H1 (cell line): ENCODE data around the gene PRDX3. TPM values are rescaled to one million over a fixed set of nuclear protein-coding genes. Genes with fewer than 3 reads are reported as not detected.

Source experiments
- CTCF ChIA-PET: fragments of 300-600 bp; sonication (Branson Sonifier 250); formaldehyde crosslinking; loops from one replicate; lab custom pipeline; 2021; ENCODE audit not compliant: partially characterized antibody; lab: Charles Lee
- POLR2A ChIA-PET: fragments of 300-600 bp; sonication (Branson Sonifier 250); formaldehyde crosslinking; loops from one replicate; lab custom pipeline; 2021; ENCODE audit warnings: inconsistent platforms; ENCODE audit not compliant: partially characterized antibody; lab: Charles Lee
- DNase-seq, 2 experiments: peaks; one replicate each; pipeline versions ENCODE4 v3.0.0 to v3.0.0-alpha.2; 2010 to 2022; ENCODE audit warnings: low spot score in 2 of 2, low read depth in 1 of 2, mixed read lengths in 1 of 2
- FAIRE-seq: peaks from 2 replicates; lab custom pipeline; 2011; peaks lifted over from hg19 to GRCh38; lab: Jason Lieb, UNC
- H2AFZ ChIP-seq: 2 replicates; pipeline ENCODE4 v1.8.1; 2012; ENCODE audit warnings: low read length, inconsistent platforms
- H2AK5ac ChIP-seq: 2 replicates; pipeline ENCODE4 v1.6.1; 2013; ENCODE audit warnings: low read depth, low read length
- H2BK120ac ChIP-seq: replicated peaks from 2 replicates; pipeline ENCODE3; 2013; ENCODE audit warnings: low read depth, low read length, inconsistent platforms
- H2BK12ac ChIP-seq: 2 replicates; pipeline ENCODE4 v1.6.1; 2013; ENCODE audit warnings: low read depth, low read length
- H2BK15ac ChIP-seq: 2 replicates; pipeline ENCODE4 v1.6.1; 2013; ENCODE audit warnings: low read length
- H2BK20ac ChIP-seq: 2 replicates; pipeline ENCODE4 v1.6.1; 2013; ENCODE audit warnings: low read length
- H2BK5ac ChIP-seq: 2 replicates; pipeline ENCODE4 v1.6.1; 2013; ENCODE audit warnings: low read depth, low read length
- H3K14ac ChIP-seq: 2 replicates; pipeline ENCODE4 v1.6.1; 2013; ENCODE audit warnings: inconsistent platforms; ENCODE audit not compliant: insufficient read length
- H3K18ac ChIP-seq: 2 replicates; pipeline ENCODE4 v1.6.1; 2013; ENCODE audit warnings: low read length; ENCODE audit errors: extremely low read depth
- H3K23ac ChIP-seq: 2 replicates; pipeline ENCODE4 v1.6.1; 2013; ENCODE audit warnings: inconsistent platforms; ENCODE audit not compliant: insufficient read length
- H3K23me2 ChIP-seq: 2 replicates; pipeline ENCODE4 v1.6.1; 2013; ENCODE audit warnings: low read depth, low read length
- H3K27ac ChIP-seq: 2 replicates; pipeline ENCODE4 v1.6.1; 2011; ENCODE audit warnings: low read depth, low read length, inconsistent platforms
- H3K27me3 ChIP-seq, 4 experiments: replicated peaks in 1 of 4; 1 replicate in 1 of 4; 2 replicates in 3 of 4; pipeline versions ENCODE4 v1.6.1 to v1.8.1; 2011 to 2013; ENCODE audit warnings: low read length in 3 of 4, mild to moderate bottlenecking in 3 of 4, inconsistent platforms in 2 of 4, mixed read lengths in 2 of 4, moderate library complexity in 1 of 4; ENCODE audit not compliant: control insufficient read depth in 3 of 4, insufficient read depth in 3 of 4; ENCODE audit errors: extremely low read depth in 1 of 4
- H3K36me3 ChIP-seq, 4 experiments: 2 replicates each; pipeline versions ENCODE4 v1.6.1 to v1.8.1; 2011 to 2013; ENCODE audit warnings: mild to moderate bottlenecking in 4 of 4, low read length in 3 of 4, moderate library complexity in 2 of 4, control low read depth in 1 of 4, inconsistent platforms in 1 of 4; ENCODE audit not compliant: insufficient read depth in 4 of 4, control insufficient read depth in 2 of 4
- H3K4ac ChIP-seq: replicated peaks from 2 replicates; pipeline ENCODE3; 2013; ENCODE audit warnings: low read length, low read depth, mixed read lengths, inconsistent platforms; ENCODE audit not compliant: insufficient read length
- H3K4me1 ChIP-seq, 4 experiments: replicated peaks in 1 of 4; 1 replicate in 1 of 4; 2 replicates in 3 of 4; pipeline versions ENCODE4 v1.6.1 to v1.8.1; 2011 to 2013; ENCODE audit warnings: low read length in 3 of 4, inconsistent platforms in 2 of 4, mixed read lengths in 1 of 4; ENCODE audit not compliant: insufficient read depth in 4 of 4, control insufficient read depth in 3 of 4
- H3K4me2 ChIP-seq, 2 experiments: 2 replicates each; pipeline versions ENCODE4 v1.6.1 to v1.8.1; 2011 to 2013; ENCODE audit warnings: low read depth in 2 of 2, low read length in 2 of 2, control low read depth in 1 of 2, inconsistent platforms in 1 of 2, mild to moderate bottlenecking in 1 of 2; ENCODE audit not compliant: insufficient read depth in 1 of 2
- H3K4me3 ChIP-seq, 4 experiments: fragments of 200-600, 300-600 bp in 1 of 4; sonication (generic), shearing (Covaris generic), sonication (Bioruptor Twin) in 1 of 4; 2 replicates each; pipeline versions ENCODE4 v1.5.1 to v1.8.1; 2011 to 2016; ENCODE audit warnings: low read length in 4 of 4, low read depth in 3 of 4, control low read depth in 2 of 4, inconsistent platforms in 2 of 4, mild to moderate bottlenecking in 2 of 4, mixed read lengths in 1 of 4, moderate library complexity in 1 of 4; ENCODE audit not compliant: insufficient read depth in 2 of 4; ENCODE audit errors: extremely low read depth in 1 of 4
- H3K56ac ChIP-seq: replicated peaks from 2 replicates; pipeline ENCODE3; 2013; ENCODE audit warnings: low read depth, mild to moderate bottlenecking, mixed read lengths, low read length, inconsistent platforms; ENCODE audit not compliant: insufficient read length
- H3K79me1 ChIP-seq: 2 replicates; pipeline ENCODE4 v1.6.1; 2013; ENCODE audit warnings: low read depth, low read length, control low read depth
- H3K79me2 ChIP-seq, 2 experiments: 2 replicates each; pipeline versions ENCODE4 v1.6.1 to v1.8.1; 2012 to 2013; ENCODE audit warnings: low read length in 2 of 2, mild to moderate bottlenecking in 2 of 2, inconsistent platforms in 1 of 2; ENCODE audit not compliant: insufficient read depth in 2 of 2, control insufficient read depth in 1 of 2
- H3K9ac ChIP-seq, 4 experiments: replicated peaks in 1 of 4; 1 replicate in 1 of 4; 2 replicates in 3 of 4; pipeline versions ENCODE4 v1.6.1 to v1.8.1; 2011 to 2013; ENCODE audit warnings: low read depth in 3 of 4, low read length in 3 of 4, control low read depth in 2 of 4, mild to moderate bottlenecking in 2 of 4, moderate library complexity in 2 of 4, inconsistent platforms in 1 of 4; ENCODE audit errors: extremely low read depth in 1 of 4
- H3K9me3 ChIP-seq, 2 experiments: 2 replicates each; pipeline versions ENCODE4 v1.6.1 to v1.8.1; 2012 to 2013; ENCODE audit warnings: mild to moderate bottlenecking in 2 of 2, moderate library complexity in 2 of 2, control low read depth in 1 of 2, inconsistent platforms in 1 of 2, low read depth in 1 of 2, low read length in 1 of 2, mixed read lengths in 1 of 2; ENCODE audit not compliant: insufficient read depth in 2 of 2
- H4K20me1 ChIP-seq, 2 experiments: replicated peaks in 1 of 2; 2 replicates each; pipeline versions ENCODE3 to v1.8.1; 2011 to 2013; ENCODE audit warnings: inconsistent platforms in 2 of 2, low read length in 2 of 2, mild to moderate bottlenecking in 1 of 2; ENCODE audit not compliant: insufficient read depth in 2 of 2, control insufficient read depth in 1 of 2
- H4K5ac ChIP-seq: 2 replicates; pipeline ENCODE4 v1.6.1; 2013; ENCODE audit warnings: low read length, low read depth, mixed read lengths, inconsistent platforms; ENCODE audit not compliant: insufficient read length
- H4K8ac ChIP-seq: 2 replicates; pipeline ENCODE4 v1.8.0; 2013; ENCODE audit warnings: mild to moderate bottlenecking, moderate library complexity, low read length, inconsistent platforms; ENCODE audit not compliant: insufficient read depth; ENCODE audit errors: extremely low read depth
- H4K91ac ChIP-seq: replicated peaks from 2 replicates; pipeline ENCODE3; 2013; ENCODE audit warnings: low read length, mixed read lengths, inconsistent platforms; ENCODE audit not compliant: insufficient read length
- CHD2 ChIP-seq: IDR thresholded peaks from 2 replicates; pipeline ENCODE4 v1.6.1; 2012; ENCODE audit warnings: low read length, improper control_type of control experiment
- CTBP2 ChIP-seq: IDR thresholded peaks from 2 replicates; pipeline ENCODE4 v1.7.0; 2011; ENCODE audit warnings: borderline replicate concordance, mild to moderate bottlenecking, moderate library complexity, mixed read lengths, low read length; ENCODE audit not compliant: insufficient read depth, insufficient read length
- E2F6 ChIP-seq: IDR thresholded peaks from 2 replicates; pipeline ENCODE4 v1.6.1; 2012; ENCODE audit warnings: inconsistent platforms
- EP300 ChIP-seq, 2 experiments: IDR thresholded peaks; 1 replicate in 1 of 2; 2 replicates in 1 of 2; pipeline ENCODE4 v1.6.1; 2011 to 2012; ENCODE audit warnings: low read depth in 2 of 2, low read length in 2 of 2, mild to moderate bottlenecking in 2 of 2, borderline replicate concordance in 1 of 2, inconsistent platforms in 1 of 2, moderate library complexity in 1 of 2
- EZH2 ChIP-seq: fragments of 200-600 bp; sonication (generic); IDR thresholded peaks from 2 replicates; pipeline ENCODE4 v1.7.1; 2012; ENCODE audit warnings: low read depth, mild to moderate bottlenecking, moderate library complexity, low read length, inconsistent platforms; ENCODE audit not compliant: severe bottlenecking
- HDAC2 ChIP-seq, 2 experiments: fragments of 300-600 bp in 1 of 2; sonication (generic) in 1 of 2; IDR thresholded peaks; 2 replicates each; pipeline ENCODE4 v1.6.1; 2011 to 2012; ENCODE audit warnings: low read depth in 2 of 2, low read length in 2 of 2, mild to moderate bottlenecking in 2 of 2, moderate library complexity in 2 of 2, borderline replicate concordance in 1 of 2, inconsistent platforms in 1 of 2
- MAX ChIP-seq: IDR thresholded peaks from 2 replicates; pipeline ENCODE4 v1.6.1; 2012; ENCODE audit warnings: inconsistent platforms
- NANOG ChIP-seq: IDR thresholded peaks from 2 replicates; pipeline ENCODE4 v1.6.1; 2011; ENCODE audit warnings: low read length, low read depth, mild to moderate bottlenecking, inconsistent platforms; ENCODE audit not compliant: insufficient read depth, poor library complexity, severe bottlenecking
- POLR2AphosphoS5 ChIP-seq: IDR thresholded peaks from 2 replicates; pipeline ENCODE4 v1.6.1; 2011; ENCODE audit warnings: low read depth, low read length
- POU5F1 ChIP-seq: IDR thresholded peaks from 2 replicates; pipeline ENCODE4 v1.6.1; 2011; ENCODE audit warnings: low read depth, mild to moderate bottlenecking, low read length, moderate library complexity
- SP1 ChIP-seq: IDR thresholded peaks from 2 replicates; pipeline ENCODE4 v1.6.1; 2011; ENCODE audit warnings: low read depth, low read length
- TAF7 ChIP-seq: optimal IDR thresholded peaks from 2 replicates; pipeline ENCODE3; 2011; ENCODE audit warnings: low read depth, mild to moderate bottlenecking, inconsistent platforms, low read length, moderate library complexity, borderline replicate concordance
- WGBS, 2 experiments: shearing (Covaris generic) in 1 of 2; methylation state at CpG; one replicate each; pipeline versions ENCODE4 v1.1.6 to v1.1.7; 2013 to 2015; ENCODE audit warnings: low lambda C conversion rate in 2 of 2, mixed read lengths in 2 of 2, inconsistent platforms in 1 of 2, low coverage in 1 of 2, missing lambda C conversion rate in 1 of 2; ENCODE audit not compliant: insufficient replicate concordance in 2 of 2, insufficient coverage in 1 of 2, insufficient read length in 1 of 2; ENCODE audit errors: extremely low coverage in 1 of 2, missing lambda C conversion rate in 1 of 2; 5-methylcytosine and 5-hydroxymethylcytosine counted together
- polyA plus RNA-seq, 7 experiments: library from polyadenylated mRNA; depleted of rRNA in 3 of 7; stranded (reverse) in 5 of 7; unstranded in 2 of 7; fragments of >200 nt in 5 of 7; fragments of 200-250 nt in 2 of 7; gene quantifications; 1 replicate in 5 of 7; 2 replicates in 1 of 7; 4 replicates in 1 of 7; pipeline versions ENCODE4 v1.2.1 to v1.2.3, GENCODE V29; 2011 to 2013; ENCODE audit warnings: missing spikeins in 2 of 7, mixed read lengths in 2 of 7
- total RNA-seq: library from RNA; stranded (reverse); fragmentation: NEBNext Ultra II Directional; extraction: Animal tissue kit (Norgen Biotek cat#: 25700); gene quantifications from 2 replicates; pipeline ENCODE4 v1.2.1, GENCODE V29; 2021

Gene PRDX3
- total and polyA plus RNA-seq, 2 of the 8 experiments (the other 6 are each of a cell fraction or from before 2014, with no cell fraction given): 201 to 208 TPM

GRCh38 chr10:119167041-119167440 is 11.6 kb downstream of the PRDX3 start:
- CTCF ChIA-PET: interaction anchor here (1.0 to 1.2 kb wide), 2 partner anchors 12 to 31 kb away, joined by 3 read pairs; no protein-coding TSS in a partner anchor
- POLR2A ChIA-PET: interaction anchor here (0.6 kb wide), 1 partner anchor 18 kb away, joined by 3 read pairs; no protein-coding TSS in a partner anchor
- no peak overlapping the region for H2BK5ac ChIP-seq
- TF ChIP-seq EZH2: no peak
- TF ChIP-seq POU5F1: no peak
- no peak for TF ChIP-seq TAF7
- TF ChIP-seq MAX: no peak
- no peak for TF ChIP-seq E2F6
- TF ChIP-seq EP300 (IDR thresholded peaks at IDR 0.05; ENCODE audit: borderline replicate concordance in 1 of 2, low read depth in 2 of 2, low read length in 2 of 2): no peak
- TF ChIP-seq CHD2: no peak
- no peak for TF ChIP-seq NANOG
- no peak for TF ChIP-seq SP1
- TF ChIP-seq HDAC2 (IDR thresholded peaks at IDR 0.05; ENCODE audit: borderline replicate concordance in 1 of 2, low read depth in 2 of 2, low read length in 2 of 2): no peak
- no peak for TF ChIP-seq POLR2AphosphoS5
- TF ChIP-seq CTBP2: no peak

More at GRCh38 chr10:119167041-119167440, 11.6 kb downstream of the PRDX3 start:
- Histone ChIP-seq H3K36me3 (peaks cover 22 to 46% (median 34%) of the 10 kb centered on the region in 4 experiments), H4K20me1 (no peaks in the 10 kb centered on the region), H2BK12ac (no peak overlapping the region), H4K5ac (no peak overlapping the region), H2AFZ (no peak overlapping the region), H2AK5ac (no peak overlapping the region), H3K4me1 (peaks cover 0 to 5% (median 0%) of the 10 kb centered on the region in 4 experiments; a peak in 2 of 7 replicates), H3K23me2 (peaks cover 10% of the 10 kb centered on the region), H2BK15ac (no peak overlapping the region), H3K27me3 (no peaks in the 10 kb centered on the region; a peak in 2 of 7 replicates), H3K18ac (no peak overlapping the region), H3K9me3 (no peaks in the 10 kb centered on the region; a peak in 1 of 4 replicates), H2BK120ac (no peak overlapping the region), H3K23ac (no peak overlapping the region), H3K79me1 (no peaks in the 10 kb centered on the region), H3K4me2 (no peak overlapping the region; a peak in 1 of 4 replicates), H2BK20ac (no peak overlapping the region), H3K4ac (no peak overlapping the region), H3K56ac (no peak overlapping the region), H4K91ac (no peak overlapping the region), H3K27ac (no peak overlapping the region), H4K8ac (no peak overlapping the region), H3K9ac (no peak overlapping the region), H3K79me2 (no peaks in the 10 kb centered on the region), H3K14ac (no peak overlapping the region), H3K4me3 (no peak overlapping the region)
- WGBS, 2 experiments: 70 to 100% methylated on average over 1 to 8 of the region's 8 CpGs
- DNase-seq (no peak), FAIRE-seq (no peak)
